Retina (tissue), 1 donor: ENCODE measurements around the gene CIROP.

Source experiments
- DNase-seq: peaks from one replicate; pipeline ENCODE4 v3.0.0-alpha.2; 2016

Gene CIROP

DNA sequence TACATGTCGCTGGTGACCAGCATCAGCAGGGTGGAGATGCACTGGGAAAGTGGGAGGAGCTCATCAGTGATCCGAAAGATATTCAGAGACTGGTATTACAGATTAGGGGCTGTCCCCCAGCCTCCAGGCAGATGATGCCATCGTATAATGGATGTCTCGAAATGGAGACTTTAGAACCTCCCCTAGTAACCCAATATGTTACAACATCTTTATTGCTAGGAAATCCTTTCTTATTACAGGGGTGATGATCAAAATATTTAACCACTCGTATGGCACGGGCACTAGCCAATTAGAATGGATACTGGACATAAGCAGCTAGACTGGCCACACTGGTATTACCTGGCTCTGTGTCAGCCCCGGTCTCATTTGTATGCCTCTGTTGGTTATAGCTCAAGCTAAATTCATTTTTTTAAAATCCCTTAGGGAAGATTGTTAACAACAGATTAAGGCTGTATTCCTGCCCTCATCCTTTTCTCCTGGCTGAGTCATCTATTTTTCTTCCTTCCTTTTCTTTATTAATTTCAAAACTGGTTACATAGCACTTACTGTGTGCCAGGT lies 25.0 kb upstream of the CIROP start:
- DNase-seq, result no peak

DNA sequence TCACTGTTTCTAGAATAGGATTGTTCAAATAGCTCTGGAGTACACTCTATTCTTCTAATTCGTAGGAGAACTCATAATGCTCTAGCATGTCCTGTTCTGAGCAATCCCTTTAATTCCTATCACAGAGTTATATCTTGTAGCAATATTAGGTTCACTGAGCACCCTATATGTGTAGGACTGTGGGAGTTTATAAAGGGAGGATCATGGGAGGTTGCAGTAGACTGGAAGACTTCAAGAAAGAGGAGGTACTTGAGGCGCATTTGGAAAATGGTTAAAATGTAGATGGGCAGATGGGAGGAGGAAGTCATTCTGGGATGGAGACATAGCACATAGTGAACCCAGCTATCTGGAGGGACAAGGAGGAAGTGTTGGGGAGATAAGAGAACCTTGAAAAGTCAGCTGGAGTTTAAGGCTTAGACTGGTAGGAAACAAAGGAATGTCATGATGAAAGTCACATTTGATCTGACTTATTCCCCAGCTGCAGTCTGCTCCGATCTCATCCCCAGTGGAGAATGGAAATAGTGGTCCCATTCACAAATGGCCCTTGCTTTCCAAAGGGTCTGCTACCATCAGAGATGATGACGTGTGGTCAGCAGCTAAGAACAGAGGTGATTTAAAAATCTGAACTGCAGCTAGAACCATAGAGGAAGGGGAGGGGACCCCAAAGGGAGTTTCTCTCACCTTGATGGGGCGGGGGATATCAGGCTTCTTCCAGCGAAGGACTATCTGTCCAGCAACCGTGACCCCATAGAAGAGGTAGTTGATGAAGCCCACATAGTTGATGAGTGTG lies 24.4 kb upstream of the CIROP start:
- no peak for DNase-seq

DNA sequence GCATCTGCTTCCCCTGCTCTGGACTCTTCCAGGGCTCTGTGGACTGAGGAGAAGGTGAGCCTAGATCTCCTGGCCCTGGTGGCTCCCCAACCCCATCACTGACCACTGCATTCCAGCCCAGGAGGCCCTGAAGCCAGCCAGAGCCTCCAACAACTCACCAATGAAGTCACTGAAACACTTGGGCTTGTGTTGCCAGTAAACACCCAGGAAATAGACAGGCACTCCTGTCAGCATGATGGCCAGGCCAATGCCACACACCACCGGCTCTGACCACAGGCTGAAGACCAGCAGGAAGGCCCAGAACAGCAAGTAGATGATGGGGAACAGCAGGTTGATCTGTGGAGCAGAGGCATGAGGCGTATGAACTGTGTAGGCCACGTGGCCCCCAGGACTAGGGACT lies 23.1 kb upstream of the CIROP start:
- no peak for DNase-seq

DNA sequence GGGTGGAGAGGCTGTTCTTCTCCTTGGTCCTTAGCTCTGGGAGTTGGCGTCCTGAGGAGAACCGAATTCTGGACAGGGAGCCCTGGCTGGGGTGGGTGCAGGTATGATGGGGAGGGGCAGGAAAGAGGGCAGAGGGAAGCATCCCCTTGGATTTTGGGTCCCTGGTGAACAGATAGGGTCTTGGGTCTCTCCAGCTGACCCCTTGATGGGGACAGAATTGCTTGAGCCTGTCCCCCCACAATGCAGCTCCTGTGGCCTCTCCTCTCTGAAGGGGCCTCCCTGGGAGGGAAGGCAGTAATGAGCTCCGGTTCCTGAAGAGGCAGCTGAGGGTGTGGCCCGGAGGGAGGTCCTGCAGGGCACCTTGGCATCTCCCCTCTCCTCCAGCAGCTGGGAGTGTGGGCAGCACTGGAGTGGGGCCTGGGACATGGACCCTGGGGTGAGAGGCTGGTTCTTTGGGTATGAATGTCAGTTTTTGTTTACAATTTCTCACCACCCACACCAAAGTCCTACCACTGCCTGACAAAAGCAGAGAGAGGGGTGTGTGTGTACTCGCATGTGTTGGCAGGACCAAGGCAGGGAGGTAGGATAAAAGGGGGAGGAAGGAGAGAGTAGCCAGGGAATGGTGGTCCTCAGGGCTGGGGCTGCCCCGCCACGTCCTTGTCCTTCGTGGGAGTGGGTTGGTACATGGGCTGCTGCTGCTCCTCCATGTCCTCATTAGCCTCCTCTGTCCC lies 21.9 kb upstream of the CIROP start:
- no peak for DNase-seq

DNA sequence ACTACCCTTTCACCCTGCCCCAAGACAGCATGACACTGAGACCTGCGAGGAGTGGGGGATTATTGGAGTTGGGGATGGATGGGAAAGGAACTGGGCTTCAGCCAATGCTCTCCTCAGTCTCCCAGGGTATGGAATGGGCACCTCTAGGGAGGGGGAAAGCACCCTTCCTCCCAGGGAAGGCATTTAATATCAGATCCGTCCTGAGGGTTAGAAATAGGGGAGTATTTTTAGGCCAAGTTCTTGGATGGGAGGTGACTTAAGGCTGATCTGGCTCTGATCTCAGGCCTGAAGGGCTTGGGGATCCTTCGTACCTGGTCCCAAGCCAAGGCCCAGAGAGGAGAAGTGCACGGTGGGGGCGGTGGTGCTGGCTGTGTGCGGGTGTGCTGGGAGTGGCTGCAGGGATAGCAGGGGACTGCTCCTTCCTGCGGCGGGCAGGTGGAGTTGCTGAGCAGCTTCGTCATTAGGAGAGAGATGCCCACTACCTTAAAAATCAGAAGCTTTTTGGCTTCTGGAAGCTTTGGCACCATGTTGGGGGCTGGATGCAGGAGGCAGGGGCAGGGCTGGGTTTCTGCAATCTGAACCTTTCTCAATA lies 21.2 kb upstream of the CIROP start:
- DNase-seq, result no peak

DNA sequence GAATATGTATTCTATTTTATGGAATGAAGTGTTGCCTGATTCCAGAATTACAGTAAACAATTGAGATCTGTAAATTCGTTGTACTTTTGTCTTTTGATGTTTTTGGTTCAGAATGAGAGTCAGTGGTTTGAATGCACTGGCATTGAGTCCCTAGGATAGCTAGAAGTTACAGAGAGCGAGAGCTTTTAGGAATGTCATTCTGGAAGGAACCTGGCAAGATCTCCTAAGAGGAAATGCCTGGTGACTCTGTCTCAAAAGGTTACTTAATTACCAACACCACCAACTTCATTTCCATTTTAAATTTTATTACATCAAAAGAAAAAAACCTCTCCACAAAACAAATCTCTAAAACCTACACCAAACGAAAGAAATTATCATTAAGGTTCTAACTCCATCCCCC lies 20.2 kb upstream of the CIROP start:
- DNase-seq, result no peak

DNA sequence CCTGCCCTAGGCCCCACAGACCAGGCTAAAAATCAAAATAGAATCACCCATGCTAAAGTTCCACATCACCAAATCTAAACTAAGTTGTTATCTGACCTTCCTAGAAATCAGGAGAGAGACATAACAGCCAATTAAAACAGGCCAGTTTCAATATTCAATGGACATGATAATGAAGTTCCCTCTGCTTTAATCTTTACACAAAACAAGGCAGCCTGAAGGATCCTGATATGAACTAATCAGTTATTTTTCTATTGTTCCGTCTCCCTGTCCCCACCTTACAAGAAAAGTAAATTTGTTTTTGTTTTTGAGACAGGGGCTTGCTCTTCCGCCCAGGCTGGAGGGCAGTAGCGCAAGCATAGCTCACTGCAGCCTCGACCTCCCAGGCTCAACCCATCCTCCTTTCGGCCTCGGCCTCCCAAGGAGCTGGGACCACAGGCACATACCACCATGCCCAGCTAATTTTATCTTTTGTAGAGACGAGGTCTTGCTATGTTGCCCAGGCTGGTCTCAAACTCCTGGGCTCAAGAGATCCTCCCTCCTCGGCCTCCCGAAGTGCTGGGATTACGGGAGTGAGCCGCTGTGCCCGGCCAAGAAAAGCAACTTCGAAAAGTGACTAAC lies 19.7 kb upstream of the CIROP start:
- no peak for DNase-seq

DNA sequence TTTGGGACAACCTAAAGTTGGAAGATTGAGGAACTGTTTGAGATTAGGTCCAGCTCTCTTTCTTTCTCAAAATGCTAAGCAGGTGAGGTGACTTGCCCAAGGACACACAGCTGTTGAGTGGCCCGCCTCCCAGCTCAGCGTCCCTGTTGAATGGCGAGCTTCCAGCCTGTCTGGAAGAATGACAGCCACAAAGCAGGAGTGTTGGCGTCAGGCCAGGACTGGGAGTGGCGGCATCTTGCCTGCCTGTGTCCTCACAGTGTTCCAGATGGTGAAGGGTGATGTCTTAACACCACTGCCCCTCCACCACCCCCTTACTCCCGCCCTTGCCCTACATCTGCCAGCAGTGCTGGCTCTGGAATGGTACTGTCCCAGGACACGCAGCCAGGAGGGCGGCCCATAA lies 18.6 kb upstream of the CIROP start:
- DNase-seq, result no peak

DNA sequence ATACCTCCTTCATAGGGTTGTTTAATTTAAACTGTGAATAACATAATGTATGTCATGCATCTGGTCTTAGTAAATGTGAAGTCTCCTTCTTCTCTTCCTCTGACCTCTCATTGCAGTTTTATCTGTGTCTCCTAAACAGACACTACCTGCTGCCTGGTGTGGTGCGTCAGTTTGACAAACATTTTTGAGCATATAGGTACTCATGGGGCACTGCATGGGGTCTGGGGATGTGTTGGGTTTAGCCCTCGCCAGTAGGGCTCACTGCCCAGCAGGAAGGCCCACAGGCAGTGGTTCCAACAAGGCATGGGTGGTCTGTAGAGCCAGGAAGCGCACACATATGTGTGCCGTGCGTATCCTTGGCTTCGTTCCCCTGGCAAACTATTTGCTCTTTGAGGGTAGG lies 17.3 kb upstream of the CIROP start:
- DNase-seq, result no peak

DNA sequence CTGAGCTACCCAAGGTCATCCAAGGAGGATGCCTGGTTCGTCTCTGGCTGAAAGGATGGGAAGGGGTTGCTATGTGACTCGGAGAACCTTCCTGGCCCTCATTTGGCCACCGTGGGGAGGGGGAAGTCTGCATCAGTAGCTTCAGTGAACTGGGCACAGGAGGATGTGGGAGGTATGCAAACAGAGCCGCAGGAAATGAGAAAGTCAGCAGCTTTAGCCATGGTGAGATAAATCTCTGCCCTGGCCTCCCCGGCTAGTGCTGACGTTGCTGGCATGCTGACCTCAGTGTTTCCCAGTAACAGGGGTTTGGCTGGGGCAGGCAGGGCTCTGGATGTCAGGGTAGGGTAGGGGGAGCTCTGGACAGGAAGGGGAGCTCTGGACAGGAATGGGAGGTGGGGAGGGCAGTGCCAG lies 16.6 kb upstream of the CIROP start:
- DNase-seq, result no peak

DNA sequence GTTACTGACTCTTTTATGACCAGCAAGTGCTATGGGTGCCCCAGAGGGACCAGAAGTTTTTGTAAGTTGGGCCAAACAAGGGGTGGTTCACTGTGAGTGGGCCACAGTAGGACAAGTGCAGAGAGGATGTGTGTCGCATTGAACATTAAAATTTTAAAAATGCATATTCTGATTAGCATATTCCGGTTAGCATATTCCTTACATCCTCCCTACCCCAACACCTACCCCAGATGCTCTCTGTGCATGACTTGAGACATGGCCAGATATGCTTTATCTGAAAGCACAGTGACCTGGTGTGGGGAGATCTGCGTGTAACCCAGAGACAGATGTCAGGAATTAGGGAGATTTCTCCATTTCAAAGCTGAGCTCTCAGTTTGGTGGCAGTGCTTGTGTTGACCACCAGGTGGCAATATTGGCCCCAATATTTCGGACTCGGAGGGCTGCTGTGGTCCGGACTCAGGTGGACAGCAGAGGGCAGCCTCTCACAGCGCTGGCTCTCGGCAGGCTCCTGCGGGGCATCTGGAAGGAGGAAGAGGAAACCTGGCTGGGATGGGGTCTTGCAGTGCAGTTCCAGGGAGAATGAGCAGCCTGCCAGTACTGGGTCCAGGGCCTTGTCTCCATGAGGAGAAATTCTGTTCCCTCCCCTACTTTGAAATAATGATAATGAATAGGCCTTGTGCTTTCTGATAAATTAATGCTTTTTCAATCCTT lies 15.9 kb upstream of the CIROP start:
- peak; percentile 86 for DNase-seq

DNA sequence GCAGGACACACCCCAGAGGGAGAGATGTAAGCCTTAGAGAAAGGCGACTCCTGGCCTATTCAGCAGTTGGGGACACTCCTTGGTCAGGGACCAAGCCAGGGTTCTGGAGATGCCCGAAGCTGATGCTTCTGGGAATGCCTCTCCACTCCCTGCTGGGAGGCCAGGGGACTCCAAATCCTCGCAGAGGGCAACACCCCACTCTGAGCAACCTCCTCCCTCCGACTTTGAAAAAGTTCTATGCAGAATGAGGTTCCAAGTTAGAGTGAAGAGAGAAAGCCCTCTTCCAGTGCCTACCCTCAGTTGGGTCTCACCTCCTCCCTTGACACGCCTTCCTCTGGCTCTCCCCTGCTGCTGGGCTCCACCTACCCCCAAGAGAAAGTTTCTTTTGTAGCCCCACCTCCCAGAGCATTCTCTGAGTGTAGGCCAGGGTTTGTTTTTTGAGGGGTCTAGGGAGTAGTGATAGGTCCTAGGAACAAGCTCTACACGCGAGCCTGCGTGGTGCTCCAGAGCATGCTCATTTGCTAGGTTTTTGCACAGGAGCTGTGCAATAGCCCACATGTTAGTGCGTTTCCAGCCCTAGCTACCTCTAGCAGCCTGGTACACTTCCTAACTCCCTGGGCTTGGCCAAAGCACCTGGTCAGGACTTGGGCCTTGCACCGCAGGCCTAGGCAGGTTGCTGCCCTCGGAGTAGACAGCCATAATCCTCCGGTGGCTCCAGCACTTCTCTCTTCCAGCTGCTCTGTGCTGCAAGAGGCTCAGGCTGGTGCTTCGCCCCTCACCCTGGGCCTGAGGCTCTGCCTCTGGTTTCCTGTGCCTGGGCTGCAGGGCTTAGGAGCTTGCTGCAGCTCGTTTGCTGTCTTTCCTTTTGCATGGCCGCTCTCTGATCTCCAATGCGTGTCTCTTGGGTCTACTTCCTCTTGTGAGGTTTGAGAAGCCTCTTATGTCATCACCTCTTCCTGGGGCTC lies 14.9 kb upstream of the CIROP start:
- DNase-seq, result no peak

DNA sequence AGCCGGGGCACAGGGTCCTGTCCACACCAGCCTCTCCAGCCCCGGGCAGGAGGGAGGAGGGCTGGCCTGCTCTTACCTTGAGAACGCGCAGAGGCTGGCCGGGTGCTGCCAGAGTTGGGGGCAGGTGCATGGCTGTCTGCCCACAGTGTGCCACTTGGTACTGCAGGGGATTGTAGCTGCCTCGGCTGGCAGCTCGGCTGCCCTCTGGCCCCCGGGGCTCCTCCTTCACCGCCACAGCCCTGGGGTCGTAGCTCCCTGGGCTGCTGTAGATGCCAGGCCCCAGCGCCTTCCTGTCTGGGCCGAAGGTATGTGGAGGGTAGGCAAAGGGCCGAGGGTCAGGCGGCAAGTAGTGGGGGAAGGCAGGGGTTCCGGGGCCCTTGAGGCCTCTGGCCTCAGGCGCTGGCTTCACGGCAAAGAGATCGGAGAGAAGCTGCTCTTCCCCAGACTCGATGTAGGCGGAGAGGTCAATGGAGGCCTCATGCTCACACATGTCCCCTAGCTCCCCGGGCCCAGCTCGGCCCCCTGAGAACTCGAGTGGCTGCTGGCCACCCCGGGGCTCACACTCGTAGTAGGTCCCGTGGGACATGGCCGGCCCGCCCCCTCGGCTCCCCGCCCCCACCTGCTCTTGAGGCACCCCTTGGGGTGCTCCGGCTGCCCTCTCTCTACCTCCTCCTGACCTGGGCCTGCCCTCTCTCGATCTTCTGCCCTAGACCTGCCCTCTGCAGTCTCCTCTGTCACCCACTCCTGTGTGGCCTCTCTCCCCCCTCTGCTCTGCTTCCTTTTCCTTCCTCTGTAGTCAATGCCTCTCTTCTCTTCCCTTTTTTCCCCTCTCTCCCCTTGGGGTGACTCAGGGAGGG lies 13.9 kb upstream of the CIROP start, which contains the start of gene CEBPE:
Gene CEBPE, minus strand, starts transcription at position 750 of the 857 bp plus-strand sequence. Its CDS starts 164 bp downstream, at position 586.
- DNase-seq, result no peak

DNA sequence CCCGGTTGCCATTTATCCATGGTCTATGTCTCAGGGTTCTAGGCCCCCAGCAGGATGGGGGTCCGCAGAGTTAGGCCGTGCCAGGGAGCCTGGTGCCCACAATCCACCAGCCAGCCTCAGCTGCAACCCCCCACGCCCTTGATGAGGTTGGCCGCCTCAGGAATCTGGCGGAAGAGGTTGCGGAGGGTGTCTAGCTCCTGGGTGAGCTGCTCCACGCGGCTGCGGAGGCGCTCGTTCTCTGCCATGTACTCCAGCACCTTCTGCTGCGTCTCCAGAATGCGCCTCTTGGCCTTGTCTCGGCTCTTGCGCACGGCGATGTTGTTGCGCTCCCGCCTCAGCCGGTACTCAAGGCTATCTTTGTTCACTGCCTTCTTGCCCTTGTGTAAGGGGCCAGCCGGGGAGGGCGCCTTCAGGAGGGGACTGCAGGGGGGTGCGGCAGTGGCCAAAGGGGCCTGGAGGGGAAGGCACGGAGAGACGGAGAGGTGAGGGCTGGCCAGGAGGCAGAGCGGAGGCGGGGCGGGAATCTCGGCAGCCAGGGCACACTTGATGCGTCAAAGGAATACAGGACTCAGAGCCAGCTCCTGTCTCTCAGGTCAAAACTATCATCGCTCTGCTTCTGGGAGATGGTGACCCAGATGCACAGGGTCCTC lies 12.7 kb upstream of the CIROP start:
- no peak for DNase-seq

DNA sequence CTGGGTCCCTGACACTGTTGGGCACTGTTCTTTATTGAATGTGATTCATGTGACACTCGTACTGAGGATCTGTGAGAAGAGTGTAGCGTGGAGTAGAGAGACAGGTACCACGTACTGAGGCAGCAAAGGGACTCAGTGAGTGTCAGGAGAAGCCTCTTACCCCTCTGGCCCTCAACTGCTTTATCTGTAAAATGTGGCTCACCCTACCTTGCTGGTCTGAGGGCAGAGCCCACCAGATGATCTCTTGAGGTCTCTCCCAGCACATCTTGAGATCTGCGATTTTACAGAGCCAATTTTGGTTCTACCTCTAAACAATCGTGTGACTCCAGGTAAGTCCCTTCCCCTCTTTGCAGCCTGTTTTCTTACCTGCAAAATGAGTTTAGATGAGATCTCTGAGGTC lies 11.1 kb upstream of the CIROP start:
- no peak for DNase-seq

DNA sequence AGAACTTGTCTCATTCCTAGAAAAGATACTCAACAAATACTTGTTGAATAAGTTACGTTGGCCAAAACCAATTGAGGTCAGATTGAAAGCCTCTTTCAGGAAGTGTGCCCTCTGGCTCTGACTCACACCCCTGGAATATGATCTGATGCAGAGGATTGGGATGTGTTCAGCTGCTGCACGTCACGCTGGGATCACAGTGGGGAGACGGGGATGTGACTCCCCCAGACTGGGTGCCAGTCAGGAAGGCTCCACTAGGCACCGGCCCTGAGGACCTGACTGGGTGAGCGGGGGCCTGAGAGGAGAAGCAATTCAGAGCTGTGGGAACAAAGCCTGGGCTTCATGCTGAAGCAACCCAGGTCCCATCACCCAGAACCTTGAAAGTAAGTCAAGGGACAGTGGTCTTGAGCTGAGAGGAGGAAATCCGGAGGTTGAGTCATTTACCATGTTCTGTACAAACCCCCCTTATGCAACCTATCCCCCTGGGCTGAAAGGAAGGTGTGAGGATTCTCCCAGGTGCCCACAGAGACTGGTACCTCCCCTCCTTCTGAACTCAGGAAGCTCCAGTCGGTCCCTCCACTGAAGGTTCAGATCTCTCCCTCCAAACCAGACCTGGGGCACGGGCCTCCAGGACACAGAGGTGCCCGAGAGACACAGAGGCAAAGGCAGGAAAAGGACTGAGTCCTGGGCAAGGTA lies 10.4 kb upstream of the CIROP start:
- DNase-seq, result no peak

DNA sequence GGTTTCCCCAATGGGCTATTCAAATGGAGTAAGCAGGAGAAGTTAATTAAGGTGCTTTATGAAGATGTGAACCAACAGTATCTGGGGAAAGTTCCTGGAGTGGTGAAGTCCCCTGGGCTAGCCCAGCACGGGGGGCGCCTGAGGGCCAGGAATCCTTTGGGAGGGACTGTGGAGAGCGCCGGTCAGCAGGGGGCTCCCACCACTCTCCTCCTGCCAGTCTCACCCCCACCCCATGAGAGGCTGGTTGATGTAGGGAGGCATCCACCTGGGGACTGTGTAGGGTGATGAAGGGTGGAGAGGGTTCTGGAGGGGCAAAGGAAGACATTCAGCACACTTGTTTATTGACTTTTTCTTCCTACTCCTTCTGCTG lies 9.9 kb upstream of the CIROP start:
- no peak for DNase-seq

DNA sequence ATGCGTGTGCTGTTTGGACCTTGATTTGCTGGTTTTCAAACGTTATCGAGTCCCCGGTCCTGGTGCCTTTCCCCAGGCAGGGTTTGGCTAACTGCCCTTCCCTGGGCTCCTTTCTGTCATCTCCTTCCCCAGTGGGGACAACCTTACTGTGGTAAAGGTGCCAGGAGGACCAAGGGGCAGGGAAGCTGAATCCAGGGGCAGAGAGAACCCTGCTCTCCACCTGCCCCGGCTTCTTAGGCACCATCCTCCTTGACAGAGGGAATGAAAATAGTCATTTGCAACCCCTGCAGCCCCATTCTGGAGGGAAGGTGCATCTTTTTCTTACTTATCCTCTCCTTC lies 9.3 kb upstream of the CIROP start:
- no peak for DNase-seq

DNA sequence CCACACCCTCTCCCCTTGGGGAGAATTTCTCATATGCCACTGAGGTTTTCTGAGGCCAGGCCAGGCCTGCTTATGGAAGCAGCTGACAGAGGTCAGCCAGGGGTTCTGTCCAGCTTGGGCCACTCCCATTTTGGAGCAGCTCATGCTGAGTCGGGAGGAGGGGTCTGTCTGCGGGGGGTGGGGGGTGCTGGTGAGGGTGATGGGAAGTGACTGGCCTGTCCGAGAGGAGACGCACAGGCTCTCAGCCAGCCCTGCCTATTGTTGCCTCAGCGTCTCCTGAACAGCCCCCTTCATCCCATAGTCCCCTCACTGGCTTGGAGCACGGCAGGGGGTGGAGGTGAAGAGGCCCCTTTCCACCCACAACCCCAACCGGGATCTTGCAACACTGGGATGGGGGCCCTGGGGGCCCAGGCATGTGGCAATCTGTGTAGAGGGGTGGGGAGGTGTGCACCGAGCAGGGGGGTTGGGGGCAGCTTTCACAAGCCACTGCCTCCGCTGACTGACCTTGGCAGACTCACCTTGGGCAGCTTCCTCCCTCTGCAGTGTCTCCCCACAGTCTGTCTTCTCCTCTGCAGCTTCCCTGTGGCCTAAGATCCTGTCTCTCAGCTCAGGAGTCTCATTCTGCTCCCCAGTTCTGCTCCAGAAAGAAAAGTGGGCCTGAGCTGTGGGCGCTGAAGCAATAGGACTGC lies 8.8 kb upstream of the CIROP start:
- peak; percentile 46 for DNase-seq
